ENCODE data around the gene CFAP58. TPM values are rescaled to one million over a fixed set of nuclear protein-coding genes. Genes with fewer than 3 reads are reported as not detected.

The CFAP58 gene
- total RNA-seq, 2 donors from 2014 or later, result 0.68 to 0.97 TPM

- DNase-seq, result no peak
- H3K4me3 Mint-ChIP-seq, result no peak overlapping the region
- no peak overlapping the region for H3K9ac ChIP-seq (ENCODE audit: extremely low read depth, low read length, poor library complexity, severe bottlenecking)
Observed at GRCh38 chr10:104340111-104340526, 13.5 kb upstream of the CFAP58 start.

GRCh38 chr10:104340641-104341040 is 13.0 kb upstream of the CFAP58 start:
- no peak overlapping the region for H3K27ac ChIP-seq (ENCODE audit: low read depth, low read length)
- H3K9me3 ChIP-seq (ENCODE audit: control insufficient read depth, low read length), result no peaks in the 10 kb centered on the region
- no peaks in the 10 kb centered on the region for H3K27me3 ChIP-seq (ENCODE audit: control insufficient read depth, insufficient read depth, low read length, poor library complexity, severe bottlenecking)
- peaks cover 8% of the 10 kb centered on the region for H3K27me3 Mint-ChIP-seq (ENCODE audit: insufficient read depth)
- no peaks in the 10 kb centered on the region for H3K36me3 ChIP-seq (ENCODE audit: control insufficient read depth, insufficient read depth, low read length)
- H3K9me3 Mint-ChIP-seq, result no peaks in the 10 kb centered on the region
- DNase-seq, result peak; percentile 53
- no peak overlapping the region for H3K27ac Mint-ChIP-seq
- H3K4me3 Mint-ChIP-seq, result no peak overlapping the region
- no peak overlapping the region for H3K9ac ChIP-seq (ENCODE audit: extremely low read depth, low read length, poor library complexity, severe bottlenecking)
- H3K4me1 ChIP-seq (ENCODE audit: control insufficient read depth, insufficient read depth, low read length), result peaks cover 5% of the 10 kb centered on the region
- no peak overlapping the region for H3K4me3 ChIP-seq (ENCODE audit: low read length)
- TF ChIP-seq CTCF (conservative IDR thresholded peaks at IDR 0.05), result no peak
- no peaks in the 10 kb centered on the region for H3K36me3 Mint-ChIP-seq (ENCODE audit: low read depth)
- H3K4me1 Mint-ChIP-seq, result peaks cover 30% of the 10 kb centered on the region
- 88 to 100% methylated on average over 2 to 4 of the region's 4 CpGs for WGBS, 2 experiments (ENCODE audit: insufficient coverage in 1 of 2, insufficient read length in 1 of 2)

More at GRCh38 chr10:104340111-104340526, 13.5 kb upstream of the CFAP58 start:
- H3K27ac ChIP-seq (ENCODE audit: low read depth, low read length), result no peak overlapping the region
- H3K36me3 ChIP-seq (ENCODE audit: control insufficient read depth, insufficient read depth, low read length), result peaks cover under 1% of the 10 kb centered on the region
- no peaks in the 10 kb centered on the region for H3K9me3 ChIP-seq (ENCODE audit: control insufficient read depth, low read length)
- H3K4me1 ChIP-seq (ENCODE audit: control insufficient read depth, insufficient read depth, low read length), result peaks cover 5% of the 10 kb centered on the region
- 74 to 77% methylated on average over 4 of the region's 4 CpGs for WGBS, 2 experiments (ENCODE audit: insufficient coverage in 1 of 2, insufficient read length in 1 of 2)
- Mint-ChIP-seq H3K27me3 (ENCODE audit: insufficient read depth) (peaks cover 8% of the 10 kb centered on the region), H3K36me3 (ENCODE audit: low read depth) (no peaks in the 10 kb centered on the region), H3K9me3 (no peaks in the 10 kb centered on the region), H3K4me1 (peaks cover 33% of the 10 kb centered on the region), H3K27ac (no peak overlapping the region)
- H3K4me3 ChIP-seq (ENCODE audit: low read length), result no peak overlapping the region
- TF ChIP-seq CTCF (conservative IDR thresholded peaks at IDR 0.05), result no peak
- H3K27me3 ChIP-seq (ENCODE audit: control insufficient read depth, insufficient read depth, low read length, poor library complexity, severe bottlenecking), result no peaks in the 10 kb centered on the region

- H3K9ac ChIP-seq (ENCODE audit: extremely low read depth, low read length, poor library complexity, severe bottlenecking), result no peak overlapping the region
Observed at GRCh38 chr10:104342941-104343411, 10.7 kb upstream of the CFAP58 start.

More at GRCh38 chr10:104342941-104343411, 10.7 kb upstream of the CFAP58 start:
- no peak overlapping the region for H3K4me3 ChIP-seq (ENCODE audit: low read length)
- no peaks in the 10 kb centered on the region for H3K4me1 ChIP-seq (ENCODE audit: control insufficient read depth, insufficient read depth, low read length)
- H3K9me3 ChIP-seq (ENCODE audit: control insufficient read depth, low read length), result no peaks in the 10 kb centered on the region
- Mint-ChIP-seq H3K4me1 (peaks cover 18% of the 10 kb centered on the region), H3K9me3 (no peaks in the 10 kb centered on the region), H3K4me3 (no peak overlapping the region), H3K36me3 (ENCODE audit: low read depth) (no peaks in the 10 kb centered on the region), H3K27me3 (ENCODE audit: insufficient read depth) (peaks cover 8% of the 10 kb centered on the region), H3K27ac (no peak overlapping the region)
- TF ChIP-seq CTCF (conservative IDR thresholded peaks at IDR 0.05), result no peak
- no peak overlapping the region for H3K27ac ChIP-seq (ENCODE audit: low read depth, low read length)
- no peaks in the 10 kb centered on the region for H3K27me3 ChIP-seq (ENCODE audit: control insufficient read depth, insufficient read depth, low read length, poor library complexity, severe bottlenecking)
- DNase-seq, result peak; percentile 53
- WGBS, 2 experiments (ENCODE audit: insufficient coverage in 1 of 2, insufficient read length in 1 of 2), result 58 to 77% methylated on average over 3 of the region's 3 CpGs
- H3K36me3 ChIP-seq (ENCODE audit: control insufficient read depth, insufficient read depth, low read length), result no peaks in the 10 kb centered on the region
